ENCODE data around the gene ZNF433. TPM values are rescaled to one million over a fixed set of nuclear protein-coding genes. Genes with fewer than 3 reads are reported as not detected.
"Not testable (repeated sequence)": the region's sequence is repeated elsewhere in the genome, so short reads cannot be mapped to it uniquely, and the experiment has no call there.

ZNF433 gene
- total RNA-seq (2014; rRNA removed; shearing (Covaris generic)), result 1.5 and 7.6 TPM in 2 replicates
- 4.2 and 5.0 TPM in 2 replicates for polyA plus RNA-seq (2016; fragmentation: Nextera tagmentation; extraction: Ambion mirVana)

- WGBS, 2 experiments (ENCODE audit: low coverage in 1 of 2, low lambda C conversion rate in 2 of 2, missing lambda C conversion rate in 2 of 2), result 2% methylated on average over 57 to 66 of the region's 68 CpGs
- TF ChIP-seq EZH2 (IDR thresholded peaks at IDR 0.05; ENCODE audit: insufficient read depth, poor library complexity, severe bottlenecking) (no peak), EZH2phosphoT487 (IDR thresholded peaks at IDR 0.05; ENCODE audit: insufficient read depth, low read depth) (no peak)
- H3K27ac ChIP-seq, result peak within 1 kb of the TSS; percentile 77
Observed at GRCh38 chr19:12035220-12036172, at the start of gene ZNF433. TSS of gene ZNF433 (minus strand) at chr19:12035679. CDS start at chr19:12035539, 140 bp downstream.

GRCh38 chr19:12083336-12083735, 47.9 kb upstream of the ZNF433 start:
- H2AFZ ChIP-seq; H4K20me1 ChIP-seq (ENCODE audit: insufficient read depth); H3K4me3 ChIP-seq; H3K9me2 ChIP-seq (ENCODE audit: insufficient read depth); in situ Hi-C loops (cut with MboI); DNase-seq; H3F3A ChIP-seq (ENCODE audit: insufficient read depth); H3K4me2 ChIP-seq (ENCODE audit: unreplicated experiment); H3K27me3 ChIP-seq (replicated peaks; ENCODE audit: insufficient read depth); H3K4me1 ChIP-seq (ENCODE audit: insufficient read depth); H3K9ac ChIP-seq; H3K27ac ChIP-seq; H3K79me2 ChIP-seq (ENCODE audit: insufficient read depth); H3K9me3 ChIP-seq (ENCODE audit: low read depth): not testable (repeated sequence)
- H3K36me3 ChIP-seq (ENCODE audit: low read depth), result peaks cover 12% of the 10 kb centered on the region
- WGBS, 2 experiments (ENCODE audit: low coverage in 1 of 2, low lambda C conversion rate in 2 of 2, missing lambda C conversion rate in 2 of 2), result 93 to 94% methylated on average over 6 of the region's 6 CpGs

More at GRCh38 chr19:12035220-12036172, at the start of gene ZNF433:
- H3K27me3 ChIP-seq (replicated peaks; ENCODE audit: insufficient read depth), result no peaks in the 10 kb centered on the region
- peak within 1 kb of the TSS; percentile 93 for H3K4me2 ChIP-seq (ENCODE audit: unreplicated experiment)
- peak within 1 kb of the TSS; percentile 94 for H2AFZ ChIP-seq
- no peaks in the 10 kb centered on the region for H3K9me2 ChIP-seq (ENCODE audit: insufficient read depth)
- peaks cover 27% of the 10 kb centered on the region for H3K79me2 ChIP-seq (ENCODE audit: insufficient read depth)
- H3K9me3 ChIP-seq (ENCODE audit: low read depth), result no peaks in the 10 kb centered on the region
- in situ Hi-C loops (cut with MboI), result no loop called here
- H3K36me3 ChIP-seq (ENCODE audit: low read depth), result no peaks in the 10 kb centered on the region
- peak; percentile 98 for DNase-seq
- peak within 1 kb of the TSS; percentile 81 for H3K4me3 ChIP-seq
- no peaks in the 10 kb centered on the region for H4K20me1 ChIP-seq (ENCODE audit: insufficient read depth)
- no peaks in the 10 kb centered on the region for H3F3A ChIP-seq (ENCODE audit: insufficient read depth)
- H3K9ac ChIP-seq, result peak within 1 kb of the TSS; percentile 94
- H3K4me1 ChIP-seq (ENCODE audit: insufficient read depth), result no peaks in the 10 kb centered on the region

- in situ Hi-C loops (cut with MboI), result no loop called here
- no peak for TF ChIP-seq EZH2 (IDR thresholded peaks at IDR 0.05; ENCODE audit: insufficient read depth, poor library complexity, severe bottlenecking)
- TF ChIP-seq EZH2phosphoT487 (IDR thresholded peaks at IDR 0.05; ENCODE audit: insufficient read depth, low read depth), result no peak
- H3K36me3 ChIP-seq (ENCODE audit: low read depth), result peaks cover 59% of the 10 kb centered on the region
Observed at GRCh38 chr19:12077375-12077774, 41.9 kb upstream of the ZNF433 start.

GRCh38 chr19:12076331-12076730, 40.9 kb upstream of the ZNF433 start:
- in situ Hi-C loops (cut with MboI); H3K27ac ChIP-seq; H3F3A ChIP-seq (ENCODE audit: insufficient read depth); H3K4me3 ChIP-seq; H3K27me3 ChIP-seq (replicated peaks; ENCODE audit: insufficient read depth); H3K4me1 ChIP-seq (ENCODE audit: insufficient read depth); H3K4me2 ChIP-seq (ENCODE audit: unreplicated experiment); H4K20me1 ChIP-seq (ENCODE audit: insufficient read depth); H2AFZ ChIP-seq; H3K9me2 ChIP-seq (ENCODE audit: insufficient read depth); H3K9ac ChIP-seq: not testable (repeated sequence)
- DNase-seq, result peak; percentile 10
- H3K79me2 ChIP-seq (ENCODE audit: insufficient read depth), result peaks cover 24% of the 10 kb centered on the region
- WGBS, 2 experiments (ENCODE audit: low coverage in 1 of 2, low lambda C conversion rate in 2 of 2, missing lambda C conversion rate in 2 of 2), result 94 to 98% methylated on average over 3 of the region's 3 CpGs
- H3K36me3 ChIP-seq (ENCODE audit: low read depth), result peaks cover 59% of the 10 kb centered on the region
- peaks cover 22% of the 10 kb centered on the region for H3K9me3 ChIP-seq (ENCODE audit: low read depth)

More at GRCh38 chr19:12077375-12077774, 41.9 kb upstream of the ZNF433 start:
- H3K9ac ChIP-seq, result no peak overlapping the region
- no peaks in the 10 kb centered on the region for H3K27me3 ChIP-seq (replicated peaks; ENCODE audit: insufficient read depth)
- no peaks in the 10 kb centered on the region for H4K20me1 ChIP-seq (ENCODE audit: insufficient read depth)
- H3K9me2 ChIP-seq (ENCODE audit: insufficient read depth), result no peaks in the 10 kb centered on the region
- no peak overlapping the region for H3K27ac ChIP-seq
- no peak overlapping the region for H2AFZ ChIP-seq
- H3K4me3 ChIP-seq, result no peak overlapping the region
- 82 to 86% methylated on average over 3 of the region's 3 CpGs for WGBS, 2 experiments (ENCODE audit: low coverage in 1 of 2, low lambda C conversion rate in 2 of 2, missing lambda C conversion rate in 2 of 2)
- H3K9me3 ChIP-seq (ENCODE audit: low read depth), result peaks cover 22% of the 10 kb centered on the region
- no peak overlapping the region for H3K4me2 ChIP-seq (ENCODE audit: unreplicated experiment)
- peaks cover 16% of the 10 kb centered on the region for H3K79me2 ChIP-seq (ENCODE audit: insufficient read depth)
- H3K4me1 ChIP-seq (ENCODE audit: insufficient read depth), result no peaks in the 10 kb centered on the region
- DNase-seq, result no peak
- peaks cover 10% of the 10 kb centered on the region for H3F3A ChIP-seq (ENCODE audit: insufficient read depth)
